ENCODE measurements around the gene VPS13C. TPM values are rescaled to one million over a fixed set of nuclear protein-coding genes. Genes with fewer than 3 reads are reported as not detected.

The VPS13C gene
- total RNA-seq, 1 experiment from 2014 or later: 18.6 TPM

GRCh38 chr15:61815356-61816083, 244.7 kb downstream of the VPS13C start:
- DNase-seq (ENCODE audit: low read depth, low spot score) (no peak), ATAC-seq (no peak)
- no peaks in the 10 kb centered on the region for H4K20me1 ChIP-seq (ENCODE audit: insufficient read depth)
- BruUV-seq (replicated peaks): no TSS peak
- no peak overlapping the region for H3K9ac ChIP-seq (ENCODE audit: low read length)
- intact Hi-C loops (cut with micrococcal nuclease): no loop called here
- no peaks in the 10 kb centered on the region for H3K4me1 ChIP-seq (ENCODE audit: control insufficient read depth in 1 of 2, insufficient read depth in 2 of 2, low read length in 2 of 2)
- H2AFZ ChIP-seq (ENCODE audit: low read depth, low read length, poor library complexity, severe bottlenecking): no peak overlapping the region
- H3K27me3 ChIP-seq (ENCODE audit: insufficient read depth, low read length): peaks cover 19% of the 10 kb centered on the region; the same call in 1 of the 2 replicates
- ChIA-PET POLR2A (no interaction called here), RAD21 (ENCODE audit: low non-redundant PET in 1 of 2, low total read pairs in 2 of 2, uncharacterized antibody in 2 of 2, unreplicated experiment in 2 of 2) (no interaction called here), CTCF (interaction anchor here (1.4 kb wide), 1 partner anchor 19 kb away, joined by 4 read pairs; no protein-coding TSS in a partner anchor)
- H3K36me3 ChIP-seq (ENCODE audit: control insufficient read depth in 1 of 2, insufficient read depth in 2 of 2, low read length in 2 of 2): no peaks in the 10 kb centered on the region
- H3K79me2 ChIP-seq (ENCODE audit: insufficient read depth, low read length): no peaks in the 10 kb centered on the region
- H3K4me3 ChIP-seq (replicated peaks in 1 of 2; ENCODE audit: low read depth in 1 of 2, low read length in 2 of 2): no peak overlapping the region
- no peak overlapping the region for H3K4me2 ChIP-seq (ENCODE audit: low read length)
- no peak overlapping the region for H3K27ac ChIP-seq (ENCODE audit: low read depth, low read length)
- TF ChIP-seq FOSL1 (IDR thresholded peaks at IDR 0.05; ENCODE audit: low read depth) (no peak), ELF1 (IDR thresholded peaks at IDR 0.05; ENCODE audit: borderline replicate concordance, low read depth) (no peak), YY1 (IDR thresholded peaks at IDR 0.05; ENCODE audit: extremely low read depth, insufficient replicate concordance, low read depth, low read length) (no peak), SRF (IDR thresholded peaks at IDR 0.05; ENCODE audit: low read depth) (no peak), JUND (IDR thresholded peaks at IDR 0.05) (no peak), ZNF274 (IDR thresholded peaks at IDR 0.05; ENCODE audit: low read depth, low read length) (no peak), EZH2phosphoT487 (IDR thresholded peaks at IDR 0.05; ENCODE audit: borderline replicate concordance) (no peak), CTCF (IDR thresholded peaks at IDR 0.05 in 2 of 3, conservative IDR thresholded peaks at IDR 0.05 in 1 of 3; ENCODE audit: borderline replicate concordance in 1 of 3, insufficient read depth in 1 of 3, low read depth in 2 of 3, low read length in 2 of 3) (no peak), SIN3A (IDR thresholded peaks at IDR 0.05; ENCODE audit: low read depth) (no peak), CEBPB (IDR thresholded peaks at IDR 0.05; ENCODE audit: low read depth) (no peak), CBX3 (IDR thresholded peaks at IDR 0.05; ENCODE audit: low read depth) (no peak), ZFX (IDR thresholded peaks at IDR 0.05) (no peak)
- no peaks in the 10 kb centered on the region for H3K9me3 ChIP-seq (ENCODE audit: control insufficient read depth in 1 of 2, insufficient read depth in 1 of 2, low read depth in 1 of 2, low read length in 2 of 2)
- H3K9me2 ChIP-seq (ENCODE audit: insufficient read depth): no peaks in the 10 kb centered on the region
